Motor neuron (in vitro differentiated cells): ENCODE results near the gene SPATA25. TPM values are rescaled to one million over a fixed set of nuclear protein-coding genes. Genes with fewer than 3 reads are reported as not detected.
A peak's percentile ranks its signal among the peaks of the same experiment; 100 is the strongest.
"Not testable (repeated sequence)": the region's sequence is repeated elsewhere in the genome, so short reads cannot be mapped to it uniquely, and the experiment has no call there.

Experiments
- ATAC-seq, 8 experiments: fragments of 200-7000 bp; cut with Tn5 transposase; replicated peaks in 6 of 8; 2 replicates each; pipeline ENCODE4 v1.8.0; 2021; ENCODE audit warnings: mild to moderate bottlenecking in 8 of 8, moderate library complexity in 8 of 8
- H3K27ac ChIP-seq, 2 donors: fragments of 250-450 bp; sonication (Bioruptor Pico); 2 replicates each; pipeline ENCODE4 v1.9.0; 2021; ENCODE audit warnings: antibody characterized with exemption in 2 of 2, mild to moderate bottlenecking in 2 of 2, moderate library complexity in 1 of 2
- H3K4me1 ChIP-seq, 2 donors: fragments of 250-450 bp; sonication (Bioruptor Pico); replicated peaks in 1 of 2; 2 replicates each; pipeline ENCODE4 v1.6.1; 2021; ENCODE audit warnings: antibody characterized with exemption in 2 of 2, mild to moderate bottlenecking in 2 of 2, moderate library complexity in 1 of 2
- H3K4me3 ChIP-seq, 5 donors: fragments of 250-450 bp; sonication (Bioruptor Pico); 2 replicates each; pipeline ENCODE4 v1.9.0; 2021; ENCODE audit warnings: antibody characterized with exemption in 5 of 5, mild to moderate bottlenecking in 5 of 5, moderate library complexity in 4 of 5
- WGBS, 10 experiments: fragments of 450-650 bp; shearing (Covaris generic); methylation state at CpG; one replicate each; pipeline ENCODE4 v1.0.0; 2022; 5-methylcytosine and 5-hydroxymethylcytosine counted together
- in situ Hi-C, 9 experiments: fragments of 400-800 bp; cut with MboI; loops; one replicate each; pipeline ENCODE4 v1.15.0; 2021; ENCODE audit warnings: low sequenced_read_pairs in 9 of 9, low pct_unique_long_range_greater_than_20kb in 2 of 9; ENCODE audit not compliant: unreplicated experiment in 9 of 9
- total RNA-seq, 8 experiments: library from RNA; unstranded; fragments of 300-600 nt; gene quantifications; 2 replicates each; pipeline versions ENCODE4 v1.2.3 to v1.2.4, GENCODE V29; 2022

Gene SPATA25
- total RNA-seq, 8 experiments from 2014 or later = 1.1 to 4.1 (median 2.6) TPM

DNA sequence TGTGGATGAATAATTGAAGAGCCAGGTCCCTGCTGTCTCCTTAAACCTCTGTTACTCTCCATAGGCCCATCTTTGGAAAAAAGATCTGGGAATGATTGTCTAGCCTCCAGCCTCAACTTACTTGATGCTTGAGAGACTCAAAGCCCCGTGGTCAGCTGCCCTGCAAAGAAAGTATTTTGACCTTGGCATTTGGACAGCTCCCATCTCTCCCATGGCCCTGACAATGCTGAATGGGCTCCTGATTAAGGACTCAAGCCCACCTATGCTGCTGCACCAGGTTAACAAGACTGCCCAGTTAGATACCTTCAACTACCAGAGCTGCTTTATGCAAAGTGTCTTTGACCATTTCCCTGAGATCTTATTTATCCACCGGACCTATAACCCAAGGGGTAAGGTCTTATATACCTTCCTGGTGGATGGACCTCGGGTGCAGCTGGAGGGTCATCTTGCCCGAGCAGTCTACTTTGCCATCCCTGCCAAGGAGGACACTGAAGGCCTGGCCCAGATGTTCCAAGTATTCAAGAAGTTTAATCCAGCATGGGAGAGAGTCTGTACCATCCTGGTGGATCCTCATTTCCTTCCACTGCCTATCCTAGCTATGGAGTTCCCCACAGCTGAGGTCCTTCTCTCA lies 4.8 kb downstream of the SPATA25 start:
- in situ Hi-C loops = no loop called here
- H3K27ac ChIP-seq = no peak overlapping the region
- H3K4me3 ChIP-seq = no peak overlapping the region
- H3K4me1 ChIP-seq = peaks cover 5 to 11% of the 10 kb centered on the region in 2 donors
- no peak for ATAC-seq
- 60 to 92% (median 88%) methylated on average over 2 to 4 of the region's 4 CpGs; no CpG with 5 or more reads in 3 of the 10 experiments for WGBS, 10 experiments

DNA sequence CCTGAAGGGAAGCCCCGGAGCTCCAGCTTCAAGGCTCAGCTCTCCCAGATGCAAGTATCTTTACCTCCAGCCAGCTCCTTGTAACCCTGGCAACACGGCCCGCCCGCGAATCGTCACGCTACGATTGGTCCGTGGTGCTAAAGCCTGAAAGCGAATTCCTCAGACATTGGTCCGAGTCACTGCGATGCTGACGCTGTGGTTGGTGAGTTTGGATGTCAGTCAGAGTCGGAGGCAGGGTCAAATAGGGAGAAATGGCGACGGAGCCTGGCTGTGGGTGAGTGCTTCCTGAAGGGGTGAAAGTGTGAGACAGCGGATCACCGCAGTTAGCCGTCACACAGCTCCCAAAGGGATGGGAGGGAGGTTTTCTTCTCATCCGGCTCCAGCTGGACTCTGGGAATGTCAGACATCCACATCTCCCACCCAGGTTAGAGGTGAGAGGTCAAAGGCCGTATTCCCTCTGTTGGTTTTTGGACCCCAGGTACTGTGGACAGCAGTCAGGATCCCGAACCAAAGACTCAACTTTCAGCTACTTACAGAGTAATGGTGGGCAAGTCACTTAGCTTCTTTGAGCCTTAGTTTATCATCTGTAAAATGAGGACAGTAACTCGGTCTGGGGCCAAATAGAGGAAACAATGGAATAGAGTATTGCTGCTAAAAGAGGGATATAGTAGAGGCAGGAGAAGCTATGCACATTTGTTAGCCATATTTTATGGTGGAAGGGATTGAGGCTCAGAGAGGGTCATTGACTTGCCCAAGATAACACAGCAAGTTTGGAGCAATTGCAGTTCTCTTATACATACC lies 6.2 kb downstream of the SPATA25 start, which contains the start of gene ZSWIM1:
TSS of gene ZSWIM1 (plus strand) at position 240 of the 801 bp plus-strand sequence. CDS start 1,366 bp downstream, outside the sequence.
- ATAC-seq = peak; percentile 75 to 100 (median 98)
- Histone ChIP-seq H3K4me3 (peak within 1 kb of the TSS; percentile 42 to 80 (median 71)), H3K4me1 (peaks cover 5 to 11% of the 10 kb centered on the region in 2 donors), H3K27ac (peak within 1 kb of the TSS; percentile 68 to 76)
- WGBS, 10 experiments = 0 to 2% (median 0%) methylated on average over 1 to 21 of the region's 23 CpGs
- in situ Hi-C loops = no loop called here

DNA sequence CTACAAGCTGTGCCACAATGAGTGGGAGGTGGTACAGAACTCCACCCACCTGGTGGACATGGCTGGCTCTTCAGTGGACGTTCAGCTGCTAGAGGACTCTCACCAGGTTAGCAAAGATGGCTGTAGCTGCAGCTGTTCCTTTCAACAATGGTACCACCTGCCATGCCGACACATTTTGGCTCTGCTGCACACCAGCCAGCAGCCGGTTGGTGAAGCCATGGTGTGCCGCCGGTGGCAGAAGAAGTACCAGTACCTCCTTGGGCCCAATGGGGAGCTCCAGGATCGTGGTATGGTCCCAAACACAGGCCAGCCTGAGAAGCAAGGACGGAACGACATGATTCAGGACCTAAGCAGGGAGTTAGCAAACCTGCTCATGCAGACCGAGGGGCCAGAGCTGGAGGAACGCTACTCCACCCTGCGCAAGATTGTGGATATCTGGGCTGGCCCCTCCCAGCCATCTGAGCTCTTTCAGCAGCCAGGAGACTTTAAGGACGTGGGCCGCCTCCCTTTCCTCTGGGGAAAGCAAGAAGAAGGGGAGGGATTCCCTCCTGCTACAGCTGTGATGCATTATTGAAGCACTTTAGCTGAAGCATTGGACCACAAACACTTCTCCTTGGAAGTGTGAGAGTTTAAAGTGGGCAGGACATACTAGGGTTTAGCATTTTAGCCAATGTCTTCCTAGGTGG lies 9.2 kb downstream of the SPATA25 start:
- Histone ChIP-seq H3K4me3 (no peak overlapping the region), H3K4me1 (peaks cover 5 to 11% of the 10 kb centered on the region in 2 donors), H3K27ac (no peak overlapping the region)
- peak in 3 of 8 experiments; percentile 63 to 81 (median 77) for ATAC-seq
- in situ Hi-C loops = no loop called here
- 5 to 100% (median 80%) methylated on average over 1 to 8 of the region's 13 CpGs; no CpG with 5 or more reads in 2 of the 10 experiments for WGBS, 10 experiments

DNA sequence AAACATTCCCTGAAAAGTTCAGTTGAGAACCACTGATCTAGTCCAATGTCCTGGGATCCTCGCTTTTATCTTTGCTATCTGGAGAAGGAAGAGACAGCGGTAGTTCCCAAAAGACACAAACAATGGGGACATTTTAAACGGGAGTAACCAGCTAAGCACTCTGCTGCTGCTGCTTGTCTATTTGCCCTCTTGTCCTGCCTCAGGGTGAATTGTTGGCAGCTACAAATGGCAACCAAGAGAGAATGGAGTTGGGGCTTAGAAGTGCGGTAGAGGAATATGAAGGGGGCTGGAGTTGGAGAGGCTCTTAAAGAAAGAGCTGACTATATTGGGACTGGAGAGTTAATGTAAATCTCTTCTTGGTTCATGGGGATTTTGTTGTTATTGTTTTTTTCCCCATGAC lies 12.8 kb downstream of the SPATA25 start:
- Histone ChIP-seq H3K27ac (no peak overlapping the region), H3K4me3 (no peak overlapping the region), H3K4me1 (no peaks in the 10 kb centered on the region)
- in situ Hi-C loops = no loop called here
- ATAC-seq = no peak
- 17 to 100% (median 73%) methylated on average over 1 to 3 of the region's 4 CpGs; no CpG with 5 or more reads in 2 of the 10 experiments for WGBS, 10 experiments

DNA sequence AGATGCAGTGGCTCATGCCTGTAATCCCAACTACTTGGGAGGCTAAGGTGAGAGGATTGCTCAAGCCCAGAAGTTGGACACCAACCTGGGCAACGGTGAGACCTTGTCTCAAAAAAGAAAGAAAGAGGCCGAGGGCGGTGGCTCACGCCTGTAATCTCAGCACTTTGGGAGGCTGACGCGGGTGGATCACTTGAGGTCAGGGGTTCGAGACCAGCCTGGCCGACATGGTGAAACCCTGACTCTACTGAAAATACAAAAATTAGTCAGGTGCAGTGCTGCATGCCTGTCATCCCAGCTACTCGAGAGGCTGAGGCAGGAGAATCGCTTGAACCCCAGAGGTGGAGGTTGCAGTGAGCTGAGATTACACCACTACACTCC lies 13.3 kb downstream of the SPATA25 start:
- ATAC-seq, H3K27ac ChIP-seq, H3K4me1 ChIP-seq, in situ Hi-C loops, H3K4me3 ChIP-seq: not testable (repeated sequence)
- WGBS, 10 experiments = 82 to 95% (median 86%) methylated on average over 3 to 10 of the region's 10 CpGs; no CpG with 5 or more reads in 7 of the 10 experiments

DNA sequence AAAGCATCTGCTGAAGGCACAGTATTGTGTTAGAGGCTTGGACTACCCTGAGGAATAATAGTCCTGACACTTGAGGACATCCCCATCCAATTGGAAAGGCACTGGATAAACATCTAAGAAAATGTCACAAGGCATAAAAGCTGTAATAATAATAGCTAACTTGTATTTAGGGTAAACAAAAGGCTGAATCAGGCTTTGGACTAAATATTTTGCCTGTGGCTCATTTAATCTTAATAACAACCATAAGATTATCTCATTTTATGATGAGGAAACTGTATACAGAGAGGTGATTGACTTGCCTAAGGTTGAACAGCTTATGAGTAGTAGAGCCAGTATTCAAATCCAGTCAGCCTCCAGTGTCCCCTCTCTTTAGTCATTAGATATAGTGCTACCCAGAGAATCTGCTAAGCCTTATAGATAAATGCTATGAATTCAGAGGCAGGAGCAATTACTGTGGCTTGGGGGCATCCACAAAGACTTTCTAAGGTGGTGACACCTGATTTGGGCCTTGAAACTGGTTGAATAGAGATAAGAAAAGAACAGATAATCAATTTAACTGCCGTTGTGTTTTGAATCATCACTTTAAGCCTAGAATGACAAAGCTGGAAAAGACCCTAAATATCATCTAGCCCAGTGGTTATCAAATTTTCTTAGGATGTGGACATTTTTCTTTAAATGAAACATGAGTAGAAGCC lies 13.9 kb downstream of the SPATA25 start:
- Histone ChIP-seq H3K27ac (no peak overlapping the region), H3K4me1 (no peaks in the 10 kb centered on the region), H3K4me3 (no peak overlapping the region)
- 71 to 100% (median 92%) methylated on average over 1 of the region's 1 CpG; no CpG with 5 or more reads in 6 of the 10 experiments for WGBS, 10 experiments
- in situ Hi-C loops = no loop called here
- no peak for ATAC-seq

DNA sequence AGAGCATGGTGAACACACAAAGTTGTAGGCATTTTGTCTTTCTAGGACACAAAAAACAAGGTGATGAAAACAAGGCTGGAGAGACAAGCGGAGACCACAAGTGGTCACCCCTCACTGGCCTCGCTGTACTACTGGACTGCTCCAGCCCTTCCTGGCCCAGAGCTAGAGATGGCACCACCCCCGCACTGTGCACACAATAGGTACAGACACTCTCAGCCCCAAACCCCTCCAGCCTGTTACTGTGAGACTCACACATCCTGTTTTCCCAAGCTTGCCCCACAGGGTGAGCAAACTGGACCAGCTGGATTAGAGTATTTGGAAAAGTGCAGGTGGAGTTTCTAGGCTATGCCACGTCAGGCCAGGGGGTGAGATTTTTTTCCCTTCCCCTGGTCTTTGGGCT lies 14.8 kb downstream of the SPATA25 start:
- ATAC-seq = no peak
- in situ Hi-C loops = no loop called here
- 75 to 100% (median 91%) methylated on average over 1 to 4 of the region's 4 CpGs; no CpG with 5 or more reads in 4 of the 10 experiments for WGBS, 10 experiments
- Histone ChIP-seq H3K4me3 (no peak overlapping the region), H3K27ac (no peak overlapping the region), H3K4me1 (no peaks in the 10 kb centered on the region)

DNA sequence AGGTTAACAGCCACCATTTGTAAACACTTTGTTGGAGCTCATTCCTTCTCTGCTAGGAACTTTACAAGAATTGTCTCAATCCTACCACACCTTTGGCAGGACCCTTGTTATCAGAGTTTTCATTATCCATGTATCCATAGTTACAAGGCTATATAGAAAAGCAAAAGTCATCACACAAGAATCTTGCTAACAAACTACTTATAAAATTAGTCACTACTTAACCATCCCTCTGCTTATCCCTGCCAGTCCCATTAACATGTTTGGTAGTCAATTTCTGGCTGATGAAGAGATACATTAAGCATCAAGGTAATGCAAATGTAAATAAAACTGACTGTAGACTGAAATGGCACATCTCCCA lies 19.6 kb downstream of the SPATA25 start:
- ATAC-seq = peak in 2 of 8 experiments; percentile 28 to 59
- Histone ChIP-seq H3K27ac (no peak overlapping the region), H3K4me1 (no peaks in the 10 kb centered on the region), H3K4me3 (no peak overlapping the region)
- in situ Hi-C loops = no loop called here

DNA sequence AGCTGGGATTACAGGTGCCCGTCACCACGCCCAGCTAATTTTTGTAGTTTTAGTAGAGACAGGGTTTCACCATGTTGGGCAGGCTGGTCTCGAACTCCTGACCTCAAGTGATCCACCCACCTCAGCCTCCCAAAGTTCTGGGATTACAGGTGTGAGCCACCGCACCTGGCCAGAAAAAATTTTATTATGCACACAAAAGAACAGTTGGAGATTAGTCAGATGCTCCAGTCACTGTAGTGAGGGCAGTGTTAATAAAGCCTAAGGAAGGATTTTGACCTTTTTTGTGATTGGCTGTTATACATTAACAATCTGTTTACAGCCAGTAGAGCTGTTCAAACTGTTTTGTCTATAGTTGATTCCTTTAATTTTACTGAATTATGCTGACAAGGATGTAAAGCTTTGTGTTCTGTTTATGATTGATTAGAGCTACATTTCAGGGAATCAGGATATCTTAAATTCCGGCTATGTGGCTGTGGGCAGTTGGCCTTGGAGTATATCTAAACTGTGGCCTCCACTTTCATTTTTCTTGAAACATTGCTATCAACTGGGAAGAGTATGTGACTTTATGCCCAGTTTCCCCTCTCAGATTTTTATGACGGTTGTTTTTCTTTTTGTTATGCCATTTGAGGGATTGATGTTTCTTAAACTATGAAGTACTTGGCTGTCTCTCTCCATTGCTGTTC lies 20.1 kb downstream of the SPATA25 start:
- in situ Hi-C loops = no loop called here
- no peak for ATAC-seq
- no peak overlapping the region for H3K4me3 ChIP-seq
- no peak overlapping the region for H3K27ac ChIP-seq
- WGBS, 10 experiments = 80 to 100% (median 90%) methylated on average over 2 to 6 of the region's 6 CpGs; no CpG with 5 or more reads in 1 of the 10 experiments
- H3K4me1 ChIP-seq = no peaks in the 10 kb centered on the region

DNA sequence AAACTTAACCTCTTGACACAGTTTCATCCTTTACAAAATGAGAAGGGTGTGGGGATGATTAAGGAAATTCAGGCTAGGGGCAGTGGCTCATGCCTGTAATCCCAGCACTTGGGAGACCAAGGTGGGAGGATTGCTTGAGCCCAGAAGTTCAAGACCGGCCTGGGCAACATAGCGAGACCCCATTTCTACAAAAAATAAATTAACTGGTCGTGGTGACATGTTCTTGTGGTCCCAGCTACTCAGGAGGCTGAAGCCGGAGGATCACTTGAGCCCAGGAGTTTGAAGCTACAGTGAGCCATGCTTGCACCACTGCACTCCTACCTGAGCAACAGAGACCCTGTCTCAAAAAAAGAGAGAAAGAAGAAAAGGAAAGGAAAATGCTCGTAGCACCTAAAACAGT lies 21.0 kb downstream of the SPATA25 start:
- 72 to 100% (median 90%) methylated on average over 2 to 5 of the region's 5 CpGs; no CpG with 5 or more reads in 3 of the 10 experiments for WGBS, 10 experiments
- in situ Hi-C loops = no loop called here
- no peak overlapping the region for H3K4me3 ChIP-seq
- H3K27ac ChIP-seq = no peak overlapping the region
- H3K4me1 ChIP-seq = no peaks in the 10 kb centered on the region
- no peak for ATAC-seq

DNA sequence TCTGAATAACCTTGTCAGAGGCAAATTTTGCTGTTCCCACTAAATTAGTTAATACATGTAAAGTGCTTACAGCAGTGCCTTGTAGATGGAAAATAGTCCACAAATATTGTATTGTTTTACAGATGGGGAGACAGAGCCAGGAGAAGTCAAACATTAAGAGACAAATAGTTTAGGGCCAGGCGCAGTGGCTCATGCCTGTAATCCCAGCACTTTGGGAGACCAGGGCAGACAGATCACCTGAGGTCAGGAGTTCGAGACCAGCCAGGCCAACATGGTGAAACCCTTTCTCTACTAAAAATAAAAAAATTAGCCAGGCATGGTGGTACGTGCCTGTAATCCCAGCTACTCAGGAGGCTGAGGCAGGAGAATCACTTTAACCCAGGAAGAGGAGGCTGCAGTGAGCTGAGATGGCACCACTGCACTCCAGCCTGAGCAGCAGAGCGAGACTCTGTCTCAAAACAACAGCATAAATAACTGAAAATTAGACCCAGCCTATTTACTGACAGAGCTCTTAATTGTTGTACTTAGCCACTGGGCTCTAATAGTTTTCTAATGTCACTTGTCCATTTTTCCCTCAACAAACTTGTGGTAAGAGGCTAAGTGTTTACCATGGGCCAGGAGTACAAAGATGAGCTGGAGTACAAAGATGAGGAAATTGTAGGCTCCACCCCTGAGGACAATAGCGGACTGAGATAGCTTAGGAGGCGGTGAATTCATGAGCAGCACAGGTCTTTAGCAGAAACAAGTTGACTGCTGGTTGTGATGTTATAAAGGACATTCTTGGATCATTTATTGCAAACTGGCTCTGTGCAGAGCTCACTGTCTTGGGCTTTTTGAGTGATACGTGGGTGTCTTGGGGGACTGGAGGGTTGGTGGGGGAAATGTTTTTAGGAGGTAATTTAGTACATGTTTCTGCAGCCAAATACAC lies 23.6 kb downstream of the SPATA25 start:
- Histone ChIP-seq H3K4me1 (peaks cover under 1 to 8% of the 10 kb centered on the region in 2 donors), H3K27ac (no peak overlapping the region), H3K4me3 (no peak overlapping the region)
- WGBS, 10 experiments = 14 to 100% (median 85%) methylated on average over 1 to 6 of the region's 7 CpGs
- peak in 2 of 8 experiments; percentile 31 to 42 for ATAC-seq
- in situ Hi-C loops = no loop called here
